Sciatic nerve (tissue), 2 donors: Measurements from ENCODE around the gene POLR1G. TPM values are rescaled to one million over a fixed set of nuclear protein-coding genes. Genes with fewer than 3 reads are reported as not detected.

Source experiments
- ATAC-seq: fragments of 200-7000 bp; cut with Tn5 transposase; one replicate; pipeline ENCODE4 v1.9.1; 2020; ENCODE audit warnings: mild to moderate bottlenecking, moderate library complexity
- DNase-seq: peaks from one replicate; pipeline ENCODE4 v3.0.0-alpha.2; 2020; ENCODE audit warnings: low spot score
- intact Hi-C: fragments of 100-400 bp; cut with DNase I; formaldehyde crosslinking; loops from one replicate; pipeline ENCODE4 v1.14.2; 2022
- total RNA-seq: library from RNA; stranded (reverse); fragmentation: NEBNext Ultra II Directional; extraction: Animal tissue kit (Norgen Biotek cat#: 25700); gene quantifications from one replicate; pipeline ENCODE4 v1.2.1, GENCODE V29; 2021
- donor health status: DM: no; HTN: no; CAD: no.
- donor health status: DM: no; HTN: no; CAD: no.

POLR1G gene
- total RNA-seq, result 2.3 TPM

DNA sequence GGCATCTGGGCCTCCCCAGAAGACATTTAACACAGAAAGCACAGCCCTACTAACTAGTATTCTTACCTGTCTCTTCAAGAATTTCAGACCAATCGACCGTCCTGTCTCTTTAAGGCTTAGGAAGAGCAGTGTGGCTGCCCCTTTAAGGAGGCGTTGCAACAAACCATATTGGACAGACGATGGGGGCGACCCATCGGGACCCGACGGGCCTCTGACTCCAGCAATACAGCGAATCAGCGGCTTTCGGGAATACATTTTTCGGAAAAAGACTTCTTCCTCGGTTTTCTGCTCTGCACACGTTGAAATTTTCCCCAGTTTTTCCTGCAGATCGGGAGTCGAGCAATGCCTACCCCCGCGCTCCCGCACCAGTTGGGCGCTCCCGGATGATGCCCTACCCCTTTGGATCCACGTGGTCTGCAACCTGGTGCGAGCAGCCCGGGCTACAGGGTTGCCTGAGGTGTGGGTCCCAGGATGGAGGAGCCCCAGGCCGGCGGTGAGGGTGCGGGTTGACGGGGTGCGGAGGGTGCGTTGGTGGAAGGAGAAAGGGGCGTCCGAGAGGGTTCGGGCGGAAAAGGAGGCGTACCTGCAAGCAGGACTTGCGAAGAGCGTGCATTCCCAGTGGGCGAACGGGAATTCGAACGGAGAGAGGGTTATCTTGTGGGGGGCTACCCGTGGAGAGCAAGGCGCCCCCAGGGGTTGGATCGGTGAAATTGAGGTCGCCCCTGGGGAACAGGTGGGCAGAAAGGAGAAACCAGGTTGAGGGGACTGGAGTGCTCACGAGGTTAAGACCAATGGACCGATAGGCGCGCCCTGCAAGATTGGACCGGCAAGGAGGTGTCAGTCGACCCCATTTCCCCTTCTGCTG lies at the start of gene POLR1G:
Gene POLR1G (plus strand): TSS at position 419 of the 865 bp plus-strand sequence. CDS start 53 bp downstream, at position 472.
- DNase-seq, result peak; percentile 87
- intact Hi-C loops, result no loop called here

GRCh38 chr19:45356760-45357444 lies 49.5 kb upstream of the POLR1G start:
- no peak for ATAC-seq
- intact Hi-C loops, result no loop called here
- DNase-seq, result no peak

More for the DNA sequence above, at the start of gene POLR1G:
- ATAC-seq, result peak; percentile 85

DNA sequence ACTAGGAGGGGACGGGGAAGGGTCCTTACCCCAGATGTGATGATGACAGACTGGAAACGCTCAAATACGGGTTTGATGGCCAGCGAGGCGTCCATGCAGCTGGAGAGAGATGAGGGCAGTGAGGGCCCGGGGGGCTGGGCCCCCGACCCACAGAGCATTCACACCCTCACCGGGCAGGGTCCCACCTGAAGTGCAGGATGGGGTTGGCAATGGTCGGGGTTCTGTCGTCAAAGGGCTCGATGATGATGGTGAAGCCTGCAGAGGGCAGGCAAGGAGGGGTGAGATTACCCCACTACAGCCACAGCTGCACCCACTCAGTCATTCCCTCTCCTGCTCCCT lies 49.0 kb upstream of the POLR1G start:
- intact Hi-C loops, result no loop called here
- ATAC-seq, result no peak

GRCh38 chr19:45358213-45358792 lies 48.1 kb upstream of the POLR1G start:
- DNase-seq (no peak), ATAC-seq (no peak)
- intact Hi-C loops, result no loop called here

More for the DNA sequence above, 49.0 kb upstream of the POLR1G start:
- DNase-seq, result no peak

DNA sequence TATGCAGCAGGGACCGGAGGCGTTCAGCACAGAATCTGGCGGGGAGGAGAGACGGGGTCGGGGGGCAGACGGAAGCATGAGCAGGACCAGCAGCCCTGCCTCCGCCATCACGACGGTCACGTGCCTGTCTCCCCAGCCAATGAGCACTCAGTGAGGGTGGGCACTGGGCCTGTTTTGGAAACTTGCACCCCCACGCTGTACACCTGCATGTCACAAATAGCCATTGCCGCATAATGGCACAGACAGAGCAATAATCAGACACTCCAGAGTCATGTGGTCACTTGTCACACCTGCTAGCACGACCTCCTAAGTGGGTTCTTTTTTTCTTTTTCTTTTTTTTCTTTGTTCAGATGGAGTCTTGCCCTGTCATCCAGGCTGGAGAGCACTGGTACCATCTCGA lies 44.8 kb upstream of the POLR1G start:
- intact Hi-C loops, result no loop called here
- ATAC-seq, result no peak
- no peak for DNase-seq

DNA sequence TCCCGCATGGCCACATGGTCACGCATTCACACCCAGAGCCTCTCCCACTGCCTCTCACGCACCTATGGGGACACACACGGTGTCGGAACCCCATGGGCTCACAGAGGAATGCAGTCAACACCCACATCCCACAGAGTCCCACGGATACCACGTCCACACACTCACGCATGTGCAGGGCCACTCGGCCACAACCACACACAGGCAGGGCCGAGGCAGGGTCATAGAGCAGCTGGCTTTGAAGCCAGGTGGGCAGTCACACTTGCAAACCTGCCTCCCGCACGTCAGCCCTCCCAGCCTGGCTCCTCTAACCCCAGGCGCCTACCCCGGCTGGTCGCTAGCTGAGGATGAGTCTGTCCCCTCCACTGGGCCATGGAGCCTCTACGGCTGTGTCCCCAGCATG lies 44.2 kb upstream of the POLR1G start:
- no peak for DNase-seq
- intact Hi-C loops, result no loop called here
- no peak for ATAC-seq

DNA sequence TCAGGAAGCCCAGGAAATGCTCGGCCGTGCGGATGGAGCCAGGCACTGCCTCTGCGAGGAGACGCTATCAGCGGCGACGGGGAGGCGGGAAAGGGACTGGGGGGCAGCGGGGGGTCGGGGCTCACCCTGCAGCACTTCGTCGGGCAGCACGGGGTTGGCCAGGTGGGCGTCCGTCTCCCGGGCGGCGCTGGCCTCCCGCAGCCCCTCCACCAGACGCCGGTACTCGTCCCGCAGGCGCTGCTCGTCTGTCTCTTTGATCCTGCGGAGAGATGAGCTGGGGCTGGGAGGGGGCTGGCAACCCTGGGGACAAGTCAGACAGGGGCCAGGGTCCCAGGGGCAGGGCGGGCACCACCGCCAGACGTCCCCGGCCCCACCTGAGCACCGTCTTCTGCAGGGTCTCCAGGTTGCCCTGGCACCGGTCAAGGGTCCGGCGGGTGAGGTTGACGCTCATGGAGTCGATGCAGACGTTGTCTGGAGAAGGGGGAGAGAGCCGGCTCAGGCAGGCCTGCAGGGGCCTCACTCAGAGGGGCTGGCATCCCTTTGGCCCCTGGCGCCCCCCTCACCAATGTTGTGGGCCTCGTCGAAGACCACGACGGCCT lies 42.5 kb upstream of the POLR1G start:
- intact Hi-C loops, result no loop called here
- ATAC-seq, result no peak
- DNase-seq, result no peak

GRCh38 chr19:45364696-45365095 lies 41.7 kb upstream of the POLR1G start:
- DNase-seq, result no peak
- peak; percentile 10 for ATAC-seq
- intact Hi-C loops, result no loop called here

- DNase-seq (no peak), ATAC-seq (no peak)
- intact Hi-C loops, result no loop called here
Measured at GRCh38 chr19:45368127-45368526, 38.3 kb upstream of the POLR1G start.

DNA sequence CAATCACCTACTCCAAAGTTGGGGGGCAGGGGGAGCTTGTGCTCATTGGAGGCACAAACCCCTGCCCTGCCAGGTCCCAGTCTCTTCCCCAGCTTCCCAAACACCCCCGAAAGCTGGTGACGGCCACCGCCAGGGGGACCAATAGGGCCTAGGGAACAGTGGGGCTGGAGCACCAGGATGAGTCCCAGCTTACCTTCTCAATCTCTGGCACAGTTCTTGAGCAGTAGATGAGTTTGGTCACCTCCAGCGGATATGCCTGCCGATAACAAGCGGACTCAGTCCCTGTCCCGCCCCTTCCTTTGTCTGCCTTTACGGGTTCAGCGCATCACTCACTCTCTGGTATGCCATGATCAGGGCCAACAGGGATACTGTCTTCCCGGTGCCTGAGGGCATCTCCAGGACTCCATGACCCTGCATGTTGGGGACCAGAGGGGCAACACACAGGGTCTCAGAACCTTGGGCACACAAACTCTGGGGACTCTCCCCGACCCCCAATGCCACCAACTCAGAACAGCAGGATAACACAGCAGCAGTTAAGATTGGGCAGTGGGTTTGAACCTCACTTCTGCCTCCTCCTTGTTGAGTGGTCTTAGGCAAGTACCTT lies 37.6 kb upstream of the POLR1G start:
- DNase-seq, result no peak
- intact Hi-C loops, result no loop called here
- no peak for ATAC-seq

GRCh38 chr19:45370410-45371204 lies 35.8 kb upstream of the POLR1G start, which contains the start of gene ERCC2:
ERCC2 (minus strand) TSS chr19:45370573; CDS start chr19:45370540, 33 bp downstream.
- DNase-seq (peak; percentile 100), ATAC-seq (peak; percentile 100)
- intact Hi-C loops, result no loop called here

- peak; percentile 84 for ATAC-seq
- DNase-seq, result no peak
- intact Hi-C loops, result no loop called here
Measured at GRCh38 chr19:45376045-45376724, 30.3 kb upstream of the POLR1G start.

GRCh38 chr19:45380107-45380506 lies 26.3 kb upstream of the POLR1G start:
- intact Hi-C loops, result no loop called here
- ATAC-seq (no peak), DNase-seq (no peak)

DNA sequence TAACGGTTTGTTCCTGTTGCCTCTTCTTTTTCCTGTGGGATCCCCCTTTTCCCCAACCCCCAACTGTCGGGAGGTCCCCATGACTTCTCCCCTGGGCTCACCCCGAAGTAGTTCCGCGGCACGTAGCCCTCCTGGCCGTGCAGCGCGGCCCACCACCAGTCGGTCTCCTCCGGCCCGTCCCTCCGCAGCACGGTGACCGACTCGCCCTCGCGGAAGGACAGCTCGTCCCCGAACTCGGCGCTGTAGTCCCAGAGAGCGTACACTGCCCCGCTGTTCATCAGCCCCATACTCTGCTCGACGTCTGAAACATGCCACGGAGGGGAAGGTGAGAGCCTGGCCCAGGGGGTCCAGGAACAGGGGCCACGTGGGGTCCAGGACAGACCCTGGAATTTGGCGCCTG lies 24.0 kb upstream of the POLR1G start:
- intact Hi-C loops, result no loop called here
- ATAC-seq (no peak), DNase-seq (no peak)

DNA sequence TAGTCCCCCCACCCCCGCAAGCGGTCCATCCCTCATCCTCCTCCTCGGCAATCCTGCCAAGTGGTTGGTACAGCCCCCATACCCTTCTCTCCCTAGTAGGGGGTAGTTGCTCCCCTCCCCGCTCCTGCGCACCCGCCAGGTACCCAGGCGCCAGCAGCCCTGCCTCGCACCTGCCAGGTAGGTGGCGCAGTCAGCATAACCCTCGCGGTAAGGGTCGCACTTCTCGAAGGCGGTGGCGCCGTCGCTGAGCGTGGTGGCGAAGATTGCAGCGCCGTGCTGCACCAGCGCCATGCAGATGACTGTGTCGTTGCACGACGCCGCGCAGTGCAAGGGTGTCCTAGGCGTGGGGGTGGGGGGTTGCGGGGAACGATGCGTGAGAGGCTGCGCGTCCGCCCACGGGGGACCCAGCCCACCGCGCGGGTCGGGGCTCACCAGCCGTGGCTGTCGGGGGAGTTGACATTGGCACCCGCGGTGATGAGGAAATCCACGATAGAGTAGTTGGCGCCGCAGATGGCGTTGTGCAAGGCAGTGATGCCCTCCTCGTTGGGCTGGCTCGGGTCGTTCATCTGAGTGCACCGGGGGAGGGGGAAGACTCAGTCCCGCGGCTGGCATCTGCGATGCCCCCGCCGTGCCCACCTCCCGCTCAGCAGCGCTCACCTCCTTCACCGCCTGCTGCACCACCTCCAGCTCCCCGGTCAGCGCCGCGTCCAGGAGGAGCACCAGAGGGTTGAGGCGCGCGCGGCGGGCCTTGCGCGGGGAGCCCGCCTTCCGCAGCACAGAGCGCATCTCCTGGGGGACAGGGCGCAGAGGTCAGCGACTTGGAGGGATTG lies 20.8 kb upstream of the POLR1G start:
- DNase-seq (no peak), ATAC-seq (peak; percentile 44)
- intact Hi-C loops, result no loop called here

GRCh38 chr19:45391346-45391745 lies 15.1 kb upstream of the POLR1G start:
- ATAC-seq, result no peak
- intact Hi-C loops, result no loop called here
- no peak for DNase-seq
